ENCODE measurements around the gene ANK2. TPM values are rescaled to one million over a fixed set of nuclear protein-coding genes. Genes with fewer than 3 reads are reported as not detected.

ANK2 gene
- total RNA-seq, 1 donor from 2014 or later, result 14.0 TPM

GRCh38 chr4:113028074-113028473, 21.4 kb upstream of the ANK2 start:
- Histone ChIP-seq H3K36me3 (no peaks in the 10 kb centered on the region), H3K4me1 (no peaks in the 10 kb centered on the region), H3K27ac (no peak overlapping the region), H3K9me3 (no peaks in the 10 kb centered on the region), H3K4me3 (no peak overlapping the region), H3K27me3 (ENCODE audit: low read depth) (no peaks in the 10 kb centered on the region)
- ATAC-seq (no peak), DNase-seq (no peak)
- TF ChIP-seq CTCF (IDR thresholded peaks at IDR 0.05), result no peak
- intact Hi-C loops (cut with DNase I), result no loop called here

DNA sequence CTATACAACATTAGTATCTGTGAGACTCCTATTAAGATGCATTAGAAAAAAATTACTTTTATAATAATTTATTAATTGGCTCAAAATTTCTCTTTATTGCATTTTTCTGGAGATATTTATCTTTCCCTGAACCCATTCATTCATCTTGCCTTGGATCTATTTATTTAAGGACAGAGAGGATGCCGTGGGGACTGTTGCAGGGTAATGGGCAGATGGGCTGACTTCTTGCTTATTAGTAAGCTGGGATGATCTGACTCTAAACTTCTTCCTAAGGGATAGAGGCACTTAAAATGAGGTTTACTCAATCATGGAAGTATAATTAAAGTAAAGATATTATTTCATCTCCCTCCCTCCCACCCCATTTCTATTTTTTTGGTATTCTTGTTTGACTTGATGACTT, 18.2 kb upstream of the ANK2 start:
- Histone ChIP-seq H3K4me3 (no peak overlapping the region), H3K36me3 (no peaks in the 10 kb centered on the region), H3K27ac (no peak overlapping the region), H3K9me3 (no peaks in the 10 kb centered on the region), H3K27me3 (ENCODE audit: low read depth) (no peaks in the 10 kb centered on the region), H3K4me1 (no peaks in the 10 kb centered on the region)
- intact Hi-C loops (cut with DNase I), result no loop called here
- no peak for TF ChIP-seq CTCF (IDR thresholded peaks at IDR 0.05)
- ATAC-seq, result no peak
- DNase-seq, result no peak

DNA sequence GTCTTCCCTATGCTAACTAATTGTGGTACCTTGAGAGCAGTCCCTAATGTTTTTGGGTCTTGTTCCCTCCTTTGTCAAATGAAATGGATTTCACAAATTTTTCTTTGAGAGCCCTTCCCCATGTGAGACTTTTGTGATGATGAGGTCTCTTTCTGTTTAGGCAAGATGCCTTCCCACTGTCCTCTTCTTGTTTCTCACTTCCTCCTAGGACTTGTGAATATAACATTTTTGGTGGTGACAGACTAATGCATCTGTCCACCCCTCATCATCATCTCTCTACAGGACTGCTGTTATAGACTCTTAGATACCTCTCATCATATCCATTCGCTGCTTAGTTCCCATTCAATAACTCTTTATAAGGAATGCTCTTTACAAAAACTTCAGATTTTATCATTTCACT, 8.7 kb upstream of the ANK2 start:
- Histone ChIP-seq H3K27me3 (ENCODE audit: low read depth) (no peaks in the 10 kb centered on the region), H3K27ac (no peak overlapping the region), H3K36me3 (no peaks in the 10 kb centered on the region), H3K4me1 (no peaks in the 10 kb centered on the region), H3K9me3 (peaks cover 13% of the 10 kb centered on the region), H3K4me3 (no peak overlapping the region)
- intact Hi-C loops (cut with DNase I), result no loop called here
- DNase-seq (no peak), ATAC-seq (no peak)
- no peak for TF ChIP-seq CTCF (IDR thresholded peaks at IDR 0.05)

GRCh38 chr4:113042502-113042901, 7.0 kb upstream of the ANK2 start:
- Histone ChIP-seq H3K27me3 (ENCODE audit: low read depth) (no peaks in the 10 kb centered on the region), H3K9me3 (peaks cover 13% of the 10 kb centered on the region), H3K36me3 (no peaks in the 10 kb centered on the region), H3K4me1 (no peaks in the 10 kb centered on the region), H3K27ac (no peak overlapping the region), H3K4me3 (no peak overlapping the region)
- intact Hi-C loops (cut with DNase I), result no loop called here
- ATAC-seq (no peak), DNase-seq (no peak)
- TF ChIP-seq CTCF (IDR thresholded peaks at IDR 0.05), result no peak

DNA sequence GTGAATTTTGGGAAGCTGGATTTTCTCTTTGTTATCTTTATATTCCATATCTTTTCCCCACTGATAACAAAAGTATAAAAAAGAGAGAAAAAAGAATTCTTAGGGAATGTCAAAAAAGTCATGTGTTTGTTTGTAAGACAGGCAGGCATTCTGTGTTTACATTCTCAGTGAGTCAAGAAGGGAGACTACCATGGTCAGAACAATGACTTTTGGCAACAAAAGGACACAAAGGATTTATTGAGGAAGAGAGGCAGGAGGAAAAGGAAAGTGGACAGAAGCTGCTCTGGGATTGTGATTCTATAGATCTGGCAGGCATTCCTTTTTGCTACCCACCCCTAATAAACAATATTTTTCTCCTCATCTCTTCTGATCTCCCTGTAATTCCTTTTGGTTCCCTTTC, 5.9 kb upstream of the ANK2 start:
- H3K27ac ChIP-seq, result no peak overlapping the region
- TF ChIP-seq CTCF (IDR thresholded peaks at IDR 0.05), result no peak
- H3K27me3 ChIP-seq (ENCODE audit: low read depth), result no peaks in the 10 kb centered on the region
- H3K4me1 ChIP-seq, result no peaks in the 10 kb centered on the region
- DNase-seq (no peak), ATAC-seq (no peak)
- H3K36me3 ChIP-seq, result no peaks in the 10 kb centered on the region
- H3K4me3 ChIP-seq, result no peak overlapping the region
- intact Hi-C loops (cut with DNase I), result no loop called here
- H3K9me3 ChIP-seq, result peaks cover 13% of the 10 kb centered on the region

DNA sequence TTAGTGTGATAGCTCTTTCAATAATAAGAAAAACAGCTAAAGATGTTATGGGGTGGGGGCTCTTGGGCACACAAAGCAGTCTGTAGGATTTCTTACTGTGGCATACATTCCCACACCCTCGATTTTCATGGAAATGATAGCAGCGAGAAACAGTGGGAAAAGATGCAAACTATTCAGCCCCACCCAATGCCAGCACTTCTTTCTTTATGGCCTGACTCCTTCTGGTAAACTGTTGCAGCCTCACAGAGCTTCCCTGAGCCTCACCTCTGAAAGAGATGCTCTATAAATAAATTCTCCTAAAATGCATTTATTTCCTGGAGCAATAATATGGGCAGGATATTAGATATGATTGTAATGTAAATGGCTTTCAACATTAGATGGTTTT, 910 bp downstream of the ANK2 start:
- Histone ChIP-seq H3K27me3 (ENCODE audit: low read depth) (no peaks in the 10 kb centered on the region), H3K4me3 (no peak overlapping the region), H3K27ac (no peak overlapping the region), H3K9me3 (no peaks in the 10 kb centered on the region), H3K4me1 (no peaks in the 10 kb centered on the region), H3K36me3 (no peaks in the 10 kb centered on the region)
- ATAC-seq, result no peak
- no peak for TF ChIP-seq CTCF (IDR thresholded peaks at IDR 0.05)
- no peak for DNase-seq
- intact Hi-C loops (cut with DNase I), result no loop called here
